A549 treated with AZD2906 at 1 μM for 4 hours (cell line): ENCODE results near the gene LIMS2. TPM values are rescaled to one million over a fixed set of nuclear protein-coding genes. Genes with fewer than 3 reads are reported as not detected.

Experiments used
- total RNA-seq: library from RNA; stranded (reverse); fragments of 200-300 nt; extraction: Qiagen RNA extraction; gene quantifications from 5 replicates; pipeline ENCODE4 v1.2.3, GENCODE V29; 2022

LIMS2 gene
- 5.8 to 10.2 TPM (median 7.8 TPM) in 5 replicates for total RNA-seq

GRCh38 chr2:127675331-127676261 lies at the start of gene LIMS2:
Gene LIMS2, minus strand, starts transcription at chr2:127675530. Its CDS starts 506 bp downstream, at chr2:127675024.

GRCh38 chr2:127701193-127701650 lies 25.9 kb upstream of the LIMS2 start, which contains the start of gene SFT2D3:
Gene SFT2D3, plus strand, starts transcription at chr2:127701497. Its CDS starts 32 bp downstream, at chr2:127701529.

GRCh38 chr2:127645395-127646291 lies 29.7 kb downstream of the LIMS2 start, which contains the start of gene GPR17:
Gene GPR17, plus strand, starts transcription at chr2:127646153. Its CDS starts 4,583 bp downstream, at chr2:127650736.

Other genes with a start within 250 kb of the LIMS2 start
- 33.2 to 46.6 TPM (median 37.4 TPM) in 5 replicates for gene IWS1, start 149.0 kb downstream of the LIMS2 start, total RNA-seq
- 0.14 to 0.62 TPM (median 0.23 TPM) in 5 replicates for gene MYO7B, start 139.8 kb downstream of the LIMS2 start, total RNA-seq
- 0.07 to 0.13 TPM (median 0.10 TPM) in 3 of 5 replicates, not detected in the others for gene GPR17, start 29.4 kb downstream of the LIMS2 start, total RNA-seq
- gene SFT2D3, start 26.0 kb upstream of the LIMS2 start, total RNA-seq = 4.6 to 6.1 TPM (median 5.8 TPM) in 5 replicates
- gene WDR33, start 135.6 kb upstream of the LIMS2 start, total RNA-seq = 18.2 to 22.8 TPM (median 22.3 TPM) in 5 replicates
- 46.5 to 56.6 TPM (median 50.8 TPM) in 5 replicates for gene POLR2D, start 182.6 kb upstream of the LIMS2 start, total RNA-seq
- 15.6 to 17.4 TPM (median 16.6 TPM) in 5 replicates for gene AMMECR1L, start 210.4 kb upstream of the LIMS2 start, total RNA-seq